GM12872 (cell line): ENCODE results near the gene COX4I1.

Experiments used
- TF ChIP-seq, protein P1 (sequence below): IDR thresholded peaks from 3 replicates; pipeline ENCODE4 v1.5.1; 2011; ENCODE audit warnings: low read depth, mild to moderate bottlenecking, low read length, moderate library complexity; ENCODE audit not compliant: insufficient read depth

Gene COX4I1

DNA sequence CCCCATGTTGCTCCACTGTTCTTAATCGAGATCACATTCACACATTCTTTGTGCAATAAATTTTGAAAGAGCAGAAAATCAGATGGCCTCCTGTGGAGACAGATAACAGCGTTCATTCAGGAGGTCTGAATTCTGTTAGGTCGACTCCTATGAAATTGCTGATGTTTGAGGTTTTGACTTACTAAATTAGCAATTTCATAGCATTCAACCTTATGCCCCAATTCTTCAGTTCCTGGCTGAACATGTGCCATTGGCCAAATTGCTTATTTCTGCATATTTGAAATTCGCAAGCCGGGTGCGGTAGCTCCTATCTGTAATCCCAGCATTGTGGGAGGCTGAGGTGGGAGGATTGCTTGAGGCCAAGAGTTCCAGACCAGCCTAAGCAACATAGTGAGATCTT lies 26.5 kb upstream of the COX4I1 start:
- TF ChIP-seq, protein P1, sequence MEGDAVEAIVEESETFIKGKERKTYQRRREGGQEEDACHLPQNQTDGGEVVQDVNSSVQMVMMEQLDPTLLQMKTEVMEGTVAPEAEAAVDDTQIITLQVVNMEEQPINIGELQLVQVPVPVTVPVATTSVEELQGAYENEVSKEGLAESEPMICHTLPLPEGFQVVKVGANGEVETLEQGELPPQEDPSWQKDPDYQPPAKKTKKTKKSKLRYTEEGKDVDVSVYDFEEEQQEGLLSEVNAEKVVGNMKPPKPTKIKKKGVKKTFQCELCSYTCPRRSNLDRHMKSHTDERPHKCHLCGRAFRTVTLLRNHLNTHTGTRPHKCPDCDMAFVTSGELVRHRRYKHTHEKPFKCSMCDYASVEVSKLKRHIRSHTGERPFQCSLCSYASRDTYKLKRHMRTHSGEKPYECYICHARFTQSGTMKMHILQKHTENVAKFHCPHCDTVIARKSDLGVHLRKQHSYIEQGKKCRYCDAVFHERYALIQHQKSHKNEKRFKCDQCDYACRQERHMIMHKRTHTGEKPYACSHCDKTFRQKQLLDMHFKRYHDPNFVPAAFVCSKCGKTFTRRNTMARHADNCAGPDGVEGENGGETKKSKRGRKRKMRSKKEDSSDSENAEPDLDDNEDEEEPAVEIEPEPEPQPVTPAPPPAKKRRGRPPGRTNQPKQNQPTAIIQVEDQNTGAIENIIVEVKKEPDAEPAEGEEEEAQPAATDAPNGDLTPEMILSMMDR = no peak

DNA sequence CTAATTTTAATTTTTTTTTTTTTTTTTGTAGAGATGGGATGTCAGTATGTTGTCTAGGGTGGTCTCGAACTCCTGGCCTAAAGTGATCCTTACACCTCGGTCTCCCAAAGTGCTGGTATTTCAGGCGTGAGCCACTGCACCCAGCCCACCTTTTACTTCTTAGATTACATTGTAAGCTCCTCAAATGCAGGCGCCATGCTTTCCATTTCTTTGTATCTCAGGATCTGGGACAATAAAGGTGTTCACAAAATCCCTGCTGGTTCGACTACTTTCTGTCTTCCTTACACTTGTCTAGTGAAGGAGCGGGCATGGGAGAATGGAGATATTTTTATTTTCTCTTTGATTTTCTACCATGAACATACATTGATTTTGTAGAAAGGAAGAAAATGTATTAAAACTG lies 25.4 kb upstream of the COX4I1 start:
- TF ChIP-seq, protein P1 = no peak

DNA sequence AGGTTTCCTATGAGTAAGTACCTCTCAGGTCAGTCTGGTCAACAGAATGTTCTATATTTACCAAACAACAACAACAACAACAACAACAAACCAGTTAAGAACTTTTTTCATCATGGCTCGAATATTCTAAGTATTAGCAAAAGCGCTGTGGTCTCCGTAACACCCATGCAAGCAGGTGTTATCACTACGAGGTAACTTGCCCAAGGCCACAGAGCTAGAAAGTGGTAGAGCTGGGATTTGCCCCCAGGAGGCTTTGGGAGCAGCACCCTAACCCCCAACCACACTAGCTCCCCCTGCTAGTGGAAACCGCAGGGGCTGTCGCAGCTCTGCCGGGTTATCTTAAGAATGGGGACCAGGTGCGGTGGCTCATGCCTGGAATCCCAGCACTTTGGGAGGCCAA lies 24.7 kb upstream of the COX4I1 start:
- TF ChIP-seq, protein P1 = no peak

DNA sequence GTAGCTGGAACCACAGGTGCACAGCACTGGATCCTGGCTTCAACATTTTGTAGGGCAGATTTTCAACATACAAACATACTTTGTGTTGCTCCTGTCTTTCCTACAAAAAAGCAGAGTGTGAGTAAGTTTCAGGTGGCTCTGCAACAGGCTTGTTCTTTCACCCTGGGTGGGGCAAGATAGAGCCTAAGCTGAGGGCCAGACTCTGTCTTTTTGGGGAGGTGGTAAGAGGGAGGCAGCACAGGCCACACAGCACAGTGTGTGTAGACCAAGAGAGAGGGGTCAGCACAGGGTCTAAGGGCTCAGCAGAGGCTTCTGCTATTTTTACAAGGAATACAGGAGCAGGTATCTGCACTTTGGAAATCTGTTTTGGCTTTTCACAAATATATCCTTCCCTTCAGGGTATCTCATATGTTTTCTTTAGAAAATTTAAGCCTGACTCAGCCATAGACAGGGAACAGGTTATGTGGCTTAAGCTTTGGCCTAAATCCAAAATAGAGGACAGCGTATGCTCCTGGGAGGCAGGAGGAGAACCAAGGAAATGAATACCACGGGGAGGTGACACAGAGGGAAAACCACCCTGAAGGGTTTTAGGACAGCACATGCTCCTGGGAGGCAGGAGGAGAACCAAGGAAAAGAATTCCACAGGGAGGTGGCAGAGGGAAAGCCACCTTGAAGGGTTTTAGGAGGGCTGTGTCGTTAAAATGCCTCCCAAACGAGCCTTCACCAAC lies 21.7 kb upstream of the COX4I1 start:
- TF ChIP-seq, protein P1 = no peak

DNA sequence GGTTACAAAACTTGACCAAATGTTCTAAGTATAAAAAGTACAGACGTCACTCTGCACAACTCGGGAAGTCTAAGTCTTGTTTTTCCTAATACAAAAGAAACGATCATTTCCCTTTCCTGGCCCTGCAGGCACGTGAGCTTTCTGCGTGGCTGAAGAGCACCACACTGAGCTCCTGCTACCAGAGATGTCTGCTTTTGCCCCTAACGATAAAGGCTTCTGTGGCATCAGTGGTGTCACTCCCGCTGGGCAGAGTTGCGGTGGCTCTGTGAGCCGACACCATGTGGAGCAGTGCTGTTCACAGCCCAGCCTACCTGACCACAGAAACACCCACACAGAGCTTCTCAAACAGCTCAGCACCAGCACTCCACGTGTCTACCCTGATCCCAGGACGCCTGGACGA lies 20.6 kb upstream of the COX4I1 start:
- TF ChIP-seq, protein P1 = no peak

DNA sequence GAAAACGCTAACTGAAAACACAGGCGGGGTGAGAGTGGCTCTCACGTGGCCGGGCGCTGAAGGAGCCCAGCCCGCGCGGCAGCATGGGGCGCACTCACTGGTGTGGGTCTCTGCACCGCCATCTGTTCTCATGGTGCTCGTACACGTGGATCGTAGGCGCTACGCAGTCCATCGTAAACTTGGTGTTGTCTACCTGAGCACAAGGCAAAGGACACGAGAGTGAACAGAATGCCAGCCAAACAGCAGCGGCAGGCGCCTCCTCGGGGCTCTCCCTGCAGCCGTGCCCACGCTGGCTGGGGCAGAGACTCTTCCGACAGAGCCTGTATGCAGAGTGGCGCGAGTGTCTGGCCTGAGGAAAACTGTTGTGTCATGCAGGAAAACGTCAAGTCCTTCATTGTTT lies 19.2 kb upstream of the COX4I1 start:
- TF ChIP-seq, protein P1 = no peak

DNA sequence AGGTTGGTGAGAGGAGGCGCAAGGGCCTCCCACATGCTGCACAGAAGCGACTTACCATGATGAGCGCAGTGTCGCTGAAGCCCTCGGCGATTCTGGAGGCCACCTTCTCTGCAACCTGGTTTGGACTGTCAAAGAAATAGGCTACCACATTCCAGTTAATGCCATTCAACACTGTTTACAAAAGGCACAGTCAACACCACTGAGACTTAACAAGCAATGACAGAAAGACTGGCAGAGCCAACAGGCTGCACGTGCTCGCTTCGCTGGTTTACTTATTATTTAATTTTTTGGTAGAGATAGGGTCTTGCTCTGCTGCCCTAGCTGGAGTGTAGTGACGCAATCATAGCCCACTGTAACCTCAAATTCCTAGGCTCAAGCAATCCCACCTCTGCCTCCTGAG lies 18.3 kb upstream of the COX4I1 start:
- TF ChIP-seq, protein P1 = no peak
